ENCODE measurements around the gene RNF135. TPM values are rescaled to one million over a fixed set of nuclear protein-coding genes. Genes with fewer than 3 reads are reported as not detected.
"Not testable (repeated sequence)": the region's sequence is repeated elsewhere in the genome, so short reads cannot be mapped to it uniquely, and the experiment has no call there.

Gene RNF135, protein sequence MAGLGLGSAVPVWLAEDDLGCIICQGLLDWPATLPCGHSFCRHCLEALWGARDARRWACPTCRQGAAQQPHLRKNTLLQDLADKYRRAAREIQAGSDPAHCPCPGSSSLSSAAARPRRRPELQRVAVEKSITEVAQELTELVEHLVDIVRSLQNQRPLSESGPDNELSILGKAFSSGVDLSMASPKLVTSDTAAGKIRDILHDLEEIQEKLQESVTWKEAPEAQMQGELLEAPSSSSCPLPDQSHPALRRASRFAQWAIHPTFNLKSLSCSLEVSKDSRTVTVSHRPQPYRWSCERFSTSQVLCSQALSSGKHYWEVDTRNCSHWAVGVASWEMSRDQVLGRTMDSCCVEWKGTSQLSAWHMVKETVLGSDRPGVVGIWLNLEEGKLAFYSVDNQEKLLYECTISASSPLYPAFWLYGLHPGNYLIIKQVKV
- 8.6 and 10.6 TPM in 2 replicates for total RNA-seq

DNA sequence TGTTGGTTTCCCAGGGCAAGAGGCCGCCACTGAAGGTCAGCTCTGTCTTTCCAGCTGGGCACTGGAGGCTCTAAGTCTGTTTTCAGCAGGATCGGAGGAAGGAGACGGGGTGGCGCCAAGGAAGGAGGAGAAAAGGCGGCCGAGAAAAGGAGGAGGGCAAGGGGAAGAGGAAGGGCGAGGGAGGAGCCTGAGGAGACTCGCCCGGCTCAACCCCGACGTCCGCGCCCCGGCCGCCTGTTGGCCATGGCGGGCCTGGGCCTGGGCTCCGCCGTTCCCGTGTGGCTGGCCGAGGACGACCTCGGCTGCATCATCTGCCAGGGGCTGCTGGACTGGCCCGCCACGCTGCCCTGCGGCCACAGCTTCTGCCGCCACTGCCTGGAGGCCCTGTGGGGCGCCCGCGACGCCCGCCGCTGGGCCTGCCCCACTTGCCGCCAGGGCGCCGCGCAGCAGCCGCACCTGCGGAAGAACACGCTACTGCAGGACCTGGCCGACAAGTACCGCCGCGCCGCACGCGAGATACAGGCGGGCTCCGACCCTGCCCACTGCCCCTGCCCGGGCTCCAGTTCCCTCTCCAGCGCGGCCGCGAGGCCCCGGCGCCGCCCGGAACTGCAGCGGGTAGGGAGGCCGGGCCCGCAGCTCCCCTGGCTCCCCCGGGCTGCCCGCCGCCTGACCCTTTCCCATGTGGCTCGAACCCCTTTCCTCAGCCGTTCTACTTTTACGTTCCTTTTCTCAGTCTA, at the start of gene RNF135:
RNF135 (plus strand) TSS at position 209 of the 737 bp plus-strand sequence; CDS start at position 244, 35 bp downstream.
- peaks cover 20% of the 10 kb centered on the region for H3K36me3 Mint-ChIP-seq (ENCODE audit: low read depth)
- H3K9me3 Mint-ChIP-seq: peaks cover 4% of the 10 kb centered on the region
- intact Hi-C loops (cut with micrococcal nuclease): loop anchor here (1.0 to 10.0 kb wide), 5 partner anchors 37 to 1374 kb away; partner anchors contain the start of genes ATAD5, C17orf75 and TEFM
- H3K4me3 Mint-ChIP-seq: peak within 1 kb of the TSS; percentile 98
- peak within 1 kb of the TSS; percentile 96 for H3K27ac Mint-ChIP-seq
- H3K27me3 Mint-ChIP-seq (ENCODE audit: insufficient read depth): no peaks in the 10 kb centered on the region
- DNase-seq (ENCODE audit: low spot score): peak; percentile 62
- peaks cover 22% of the 10 kb centered on the region for H3K4me1 Mint-ChIP-seq (ENCODE audit: low read depth)

DNA sequence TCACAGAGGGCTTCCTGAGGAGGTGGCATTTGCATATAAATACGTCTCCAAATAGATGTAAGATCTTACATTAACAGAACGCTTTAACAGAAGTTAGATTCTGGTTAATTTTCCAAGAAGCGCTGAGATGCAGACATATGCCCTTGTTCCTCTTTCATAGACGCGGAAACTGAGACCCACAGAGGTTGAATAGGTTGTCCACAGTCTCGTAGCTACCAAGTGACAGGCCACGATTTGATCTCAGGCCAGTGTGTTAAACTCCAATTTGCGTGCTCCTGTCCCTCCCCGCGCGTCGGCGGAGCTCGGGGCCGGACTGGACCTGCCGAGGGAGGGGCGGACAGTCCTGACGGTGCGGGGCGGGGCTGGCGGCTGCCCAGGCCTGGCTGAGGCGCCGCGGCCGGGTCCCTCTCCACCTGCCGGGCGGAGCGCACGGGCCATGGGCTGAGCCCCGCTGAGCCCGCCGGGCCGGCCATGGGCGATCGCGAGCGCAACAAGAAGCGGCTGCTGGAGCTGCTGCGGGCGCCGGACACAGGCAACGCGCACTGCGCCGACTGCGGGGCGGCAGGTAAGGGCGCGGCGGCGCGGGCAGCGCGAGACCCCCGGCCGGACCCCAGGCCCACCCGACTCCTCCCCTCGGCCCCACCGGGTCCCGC, 49.2 kb upstream of the RNF135 start, which contains the start of gene ADAP2:
ADAP2 (plus strand) TSS at position 402 of the 653 bp plus-strand sequence; CDS start at position 472, 70 bp downstream.
- Mint-ChIP-seq H3K4me3 (peak within 1 kb of the TSS; percentile 60), H3K4me1 (ENCODE audit: low read depth) (peaks cover 12% of the 10 kb centered on the region), H3K27me3 (ENCODE audit: insufficient read depth) (peaks cover 51% of the 10 kb centered on the region), H3K36me3 (ENCODE audit: low read depth) (peaks cover 2% of the 10 kb centered on the region), H3K27ac (no peak within 1 kb of the TSS), H3K9me3 (no peaks in the 10 kb centered on the region)
- intact Hi-C loops (cut with micrococcal nuclease): no loop called here
- DNase-seq (ENCODE audit: low spot score): no peak

DNA sequence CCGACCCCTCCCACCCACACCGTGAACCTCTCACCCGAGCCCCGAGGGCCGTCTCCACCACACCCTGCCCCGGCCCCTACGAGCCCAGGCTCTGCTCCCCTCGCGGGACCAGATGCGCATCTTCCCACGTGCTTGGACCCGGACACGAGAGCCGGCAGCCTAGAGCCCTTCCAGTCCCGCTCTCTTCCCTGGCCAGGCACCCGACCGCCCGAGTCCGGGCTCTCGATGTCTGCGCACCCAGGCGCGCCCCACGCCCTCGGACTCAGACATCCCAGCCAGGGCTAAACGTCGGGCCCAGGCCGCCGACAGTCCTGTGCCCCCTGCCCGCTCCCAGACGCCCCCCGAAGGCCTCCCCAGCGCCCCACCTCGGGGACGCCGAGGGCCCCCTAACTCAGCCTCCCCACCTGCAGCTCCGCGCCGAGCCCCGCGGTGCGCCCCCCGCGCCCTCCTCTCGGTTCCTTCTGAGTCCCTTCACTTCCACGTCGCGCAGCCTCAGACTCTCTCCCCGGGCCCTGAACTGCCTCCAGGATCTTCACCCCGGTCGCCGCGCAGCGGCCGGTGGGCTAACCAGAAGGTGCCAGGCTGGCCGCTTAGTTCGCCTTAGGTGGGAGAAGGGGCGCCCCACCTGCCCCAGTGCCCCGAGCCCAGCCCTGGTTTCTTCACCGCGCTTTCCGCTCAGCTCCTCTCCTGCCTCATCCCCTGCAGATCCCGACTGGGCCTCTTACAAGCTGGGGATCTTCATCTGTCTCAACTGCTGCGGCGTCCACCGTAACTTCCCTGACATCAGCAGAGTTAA, 48.4 kb upstream of the RNF135 start:
- peaks cover 52% of the 10 kb centered on the region for H3K27me3 Mint-ChIP-seq (ENCODE audit: insufficient read depth)
- no peak overlapping the region for H3K27ac Mint-ChIP-seq
- H3K4me3 Mint-ChIP-seq: peak overlapping the region; percentile 52
- H3K36me3 Mint-ChIP-seq (ENCODE audit: low read depth): peaks cover 2% of the 10 kb centered on the region
- DNase-seq (ENCODE audit: low spot score): no peak
- no peaks in the 10 kb centered on the region for H3K9me3 Mint-ChIP-seq
- peaks cover 12% of the 10 kb centered on the region for H3K4me1 Mint-ChIP-seq (ENCODE audit: low read depth)
- intact Hi-C loops (cut with micrococcal nuclease): no loop called here

DNA sequence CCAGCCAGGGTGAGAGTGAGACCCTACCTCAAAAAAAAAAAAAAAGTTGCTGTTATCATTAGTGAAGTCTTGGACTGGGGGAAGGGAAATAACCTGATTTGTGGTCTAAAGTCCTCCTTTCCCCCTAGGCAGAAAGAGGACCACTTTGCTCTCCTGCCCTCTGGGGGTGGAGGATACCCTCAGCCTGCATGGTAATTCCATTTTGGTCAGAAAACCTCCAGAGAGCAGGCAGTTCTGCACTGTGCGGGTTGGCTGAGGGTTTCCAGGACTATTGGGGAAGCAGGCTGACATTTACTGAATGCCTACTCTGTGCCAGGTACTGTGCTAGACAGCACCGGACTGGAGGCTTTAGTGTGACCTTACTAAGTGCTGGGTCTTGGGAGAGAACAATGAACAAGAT, 46.5 kb upstream of the RNF135 start:
- Mint-ChIP-seq H3K27me3 (ENCODE audit: insufficient read depth) (peaks cover 52% of the 10 kb centered on the region), H3K27ac (no peak overlapping the region), H3K4me1 (ENCODE audit: low read depth) (peaks cover 12% of the 10 kb centered on the region), H3K36me3 (ENCODE audit: low read depth) (peaks cover 2% of the 10 kb centered on the region), H3K9me3 (no peaks in the 10 kb centered on the region), H3K4me3 (no peak overlapping the region)
- no peak for DNase-seq (ENCODE audit: low spot score)
- intact Hi-C loops (cut with micrococcal nuclease): no loop called here

DNA sequence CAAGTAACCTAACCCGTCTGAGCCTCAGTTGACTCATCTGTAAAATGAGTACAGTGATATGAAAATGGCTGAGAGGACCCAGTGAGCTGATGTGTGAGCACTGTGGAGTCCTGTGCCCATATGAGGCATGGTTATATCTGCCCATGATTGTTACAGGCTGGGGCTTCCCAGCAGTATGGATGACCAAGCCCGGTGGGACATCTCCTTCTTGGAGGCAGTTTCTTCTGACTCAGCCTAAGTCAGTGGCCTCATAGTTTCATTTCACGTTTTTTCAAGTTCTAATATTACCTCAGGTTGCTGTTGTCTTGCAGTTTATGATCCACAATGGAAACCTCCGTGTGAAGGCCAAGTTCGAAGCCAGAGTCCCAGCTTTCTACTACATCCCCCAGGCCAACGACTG, 44.3 kb upstream of the RNF135 start:
- H3K27me3 Mint-ChIP-seq (ENCODE audit: insufficient read depth): peaks cover 38% of the 10 kb centered on the region
- intact Hi-C loops (cut with micrococcal nuclease): no loop called here
- H3K4me1 Mint-ChIP-seq (ENCODE audit: low read depth): peaks cover 7% of the 10 kb centered on the region
- no peak for DNase-seq (ENCODE audit: low spot score)
- no peak overlapping the region for H3K27ac Mint-ChIP-seq
- no peaks in the 10 kb centered on the region for H3K9me3 Mint-ChIP-seq
- no peaks in the 10 kb centered on the region for H3K36me3 Mint-ChIP-seq (ENCODE audit: low read depth)
- H3K4me3 Mint-ChIP-seq: no peak overlapping the region

DNA sequence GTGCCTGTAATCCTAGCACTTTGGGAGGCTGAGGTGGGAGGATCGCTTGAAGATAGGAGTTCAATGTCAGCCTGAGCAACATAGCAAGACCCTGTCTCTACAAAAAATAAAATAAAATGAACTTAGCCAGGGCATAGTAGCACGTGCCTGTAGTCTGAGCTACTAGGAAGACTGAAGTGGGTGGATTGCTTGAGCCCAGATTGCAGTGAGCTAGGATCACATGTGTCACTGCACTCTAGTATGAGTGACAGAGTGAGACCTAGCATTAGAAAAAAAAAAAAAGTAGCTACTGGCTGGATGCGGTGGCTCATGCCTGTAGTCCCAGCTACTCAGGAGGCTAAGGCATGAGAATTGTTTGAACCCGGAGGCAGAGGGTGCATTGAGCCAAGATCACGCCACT, 43.1 kb upstream of the RNF135 start:
- Mint-ChIP-seq H3K27me3 (ENCODE audit: insufficient read depth) (peaks cover 32% of the 10 kb centered on the region), H3K9me3 (no peaks in the 10 kb centered on the region), H3K4me1 (ENCODE audit: low read depth) (peaks cover 3% of the 10 kb centered on the region), H3K27ac (no peak overlapping the region), H3K4me3 (no peak overlapping the region), H3K36me3 (ENCODE audit: low read depth) (no peaks in the 10 kb centered on the region)
- intact Hi-C loops (cut with micrococcal nuclease): no loop called here
- no peak for DNase-seq (ENCODE audit: low spot score)

DNA sequence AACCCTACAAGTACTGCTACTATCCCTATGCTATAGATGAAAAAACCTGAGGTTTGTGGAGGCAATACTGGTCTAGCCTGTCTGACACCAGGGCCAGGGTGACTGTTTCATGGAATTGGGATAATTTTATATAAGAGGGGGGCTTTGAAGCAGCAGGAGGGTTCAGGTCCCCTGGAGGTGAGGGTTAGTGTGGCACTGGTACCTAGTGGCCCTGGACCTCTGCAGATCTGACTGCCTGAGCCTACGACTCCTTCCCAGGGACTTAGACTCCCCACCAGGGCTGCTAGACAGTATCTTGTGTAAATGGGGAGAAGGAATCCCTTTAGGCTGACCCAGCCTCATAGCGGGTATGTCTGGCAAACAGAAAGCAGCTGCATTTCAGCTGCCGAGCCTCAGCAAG, 42.3 kb upstream of the RNF135 start:
- Mint-ChIP-seq H3K9me3 (no peaks in the 10 kb centered on the region), H3K4me1 (ENCODE audit: low read depth) (no peaks in the 10 kb centered on the region), H3K4me3 (no peak overlapping the region), H3K36me3 (ENCODE audit: low read depth) (no peaks in the 10 kb centered on the region), H3K27me3 (ENCODE audit: insufficient read depth) (peaks cover 24% of the 10 kb centered on the region), H3K27ac (no peak overlapping the region)
- intact Hi-C loops (cut with micrococcal nuclease): no loop called here
- no peak for DNase-seq (ENCODE audit: low spot score)

DNA sequence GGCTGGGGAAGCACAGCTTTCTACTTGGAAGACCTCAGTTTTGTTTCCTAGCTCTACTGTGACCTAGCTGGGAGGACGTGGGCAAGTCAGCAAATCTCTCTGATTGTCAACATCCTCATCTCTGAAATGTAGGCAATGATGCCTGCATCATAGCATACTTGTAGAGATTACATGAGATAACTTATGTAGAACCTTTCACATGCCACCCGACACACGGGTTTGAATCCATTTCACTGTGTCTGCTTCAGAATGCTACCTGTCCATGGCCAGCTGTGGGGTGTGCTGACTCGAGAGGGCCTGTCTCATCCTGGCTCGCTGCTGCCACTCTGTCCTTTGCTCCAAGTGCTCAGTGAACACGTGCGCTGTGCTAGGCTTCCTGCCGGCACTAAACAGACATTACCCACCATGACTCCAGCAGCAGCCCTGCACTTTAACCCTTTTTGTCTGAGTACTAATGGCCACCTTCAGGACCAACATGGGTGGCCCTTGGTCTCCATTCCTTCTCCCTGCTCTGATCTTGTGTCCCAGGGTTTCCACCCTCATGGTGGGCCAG, 41.7 kb upstream of the RNF135 start:
- H3K36me3 Mint-ChIP-seq (ENCODE audit: low read depth): no peaks in the 10 kb centered on the region

DNA sequence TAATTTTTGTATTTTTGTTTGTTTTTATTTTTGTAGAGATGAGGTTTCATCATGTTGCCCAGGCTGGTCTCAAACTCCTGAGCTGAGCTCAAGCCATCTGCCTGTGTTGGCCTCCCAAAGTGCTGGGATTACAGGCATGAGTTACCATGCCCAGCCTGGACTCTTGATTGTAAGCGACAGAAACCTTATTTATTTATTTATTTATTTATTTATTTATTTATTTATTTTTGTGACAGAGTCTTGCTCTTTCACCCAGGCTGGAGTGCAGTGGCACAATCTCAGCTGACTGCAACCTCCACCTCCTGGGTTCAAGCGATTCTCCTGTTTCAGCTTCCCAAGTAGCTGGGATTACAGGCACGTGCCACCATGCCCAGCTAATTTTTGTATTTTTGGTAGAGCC, 41.0 kb upstream of the RNF135 start:
- peaks cover 12% of the 10 kb centered on the region for H3K27me3 Mint-ChIP-seq (ENCODE audit: insufficient read depth)
- DNase-seq (ENCODE audit: low spot score); H3K27ac Mint-ChIP-seq; H3K9me3 Mint-ChIP-seq; H3K36me3 Mint-ChIP-seq (ENCODE audit: low read depth); H3K4me1 Mint-ChIP-seq (ENCODE audit: low read depth); intact Hi-C loops (cut with micrococcal nuclease); H3K4me3 Mint-ChIP-seq: not testable (repeated sequence)

More for the DNA sequence above, 41.7 kb upstream of the RNF135 start:
- Mint-ChIP-seq H3K27me3 (ENCODE audit: insufficient read depth) (peaks cover 18% of the 10 kb centered on the region), H3K4me3 (no peak overlapping the region), H3K9me3 (no peaks in the 10 kb centered on the region), H3K4me1 (ENCODE audit: low read depth) (no peaks in the 10 kb centered on the region), H3K27ac (no peak overlapping the region)
- intact Hi-C loops (cut with micrococcal nuclease): no loop called here
- no peak for DNase-seq (ENCODE audit: low spot score)

DNA sequence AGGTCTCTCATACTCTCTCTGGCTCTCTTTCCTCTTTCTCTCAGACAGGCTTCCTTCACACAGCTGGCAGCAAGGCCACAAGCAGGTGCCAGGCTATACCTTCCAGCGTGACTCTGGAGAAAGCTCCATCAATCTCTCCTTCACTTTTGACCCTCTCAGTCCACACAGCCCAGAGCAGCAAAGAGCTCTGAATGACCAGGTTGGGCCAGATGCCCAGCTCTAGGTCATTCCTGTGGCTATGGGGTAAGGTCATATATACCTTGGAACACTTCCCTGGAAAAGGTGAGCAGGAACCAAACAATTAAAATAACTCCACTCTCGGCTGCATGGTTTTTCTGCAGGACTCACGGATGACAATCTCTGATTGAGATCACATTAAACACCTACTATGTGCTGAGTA, 40.3 kb upstream of the RNF135 start:
- Mint-ChIP-seq H3K4me1 (ENCODE audit: low read depth) (no peaks in the 10 kb centered on the region), H3K4me3 (no peak overlapping the region), H3K36me3 (ENCODE audit: low read depth) (no peaks in the 10 kb centered on the region), H3K9me3 (no peaks in the 10 kb centered on the region), H3K27me3 (ENCODE audit: insufficient read depth) (peaks cover 10% of the 10 kb centered on the region), H3K27ac (no peak overlapping the region)
- DNase-seq (ENCODE audit: low spot score): no peak
- intact Hi-C loops (cut with micrococcal nuclease): no loop called here

DNA sequence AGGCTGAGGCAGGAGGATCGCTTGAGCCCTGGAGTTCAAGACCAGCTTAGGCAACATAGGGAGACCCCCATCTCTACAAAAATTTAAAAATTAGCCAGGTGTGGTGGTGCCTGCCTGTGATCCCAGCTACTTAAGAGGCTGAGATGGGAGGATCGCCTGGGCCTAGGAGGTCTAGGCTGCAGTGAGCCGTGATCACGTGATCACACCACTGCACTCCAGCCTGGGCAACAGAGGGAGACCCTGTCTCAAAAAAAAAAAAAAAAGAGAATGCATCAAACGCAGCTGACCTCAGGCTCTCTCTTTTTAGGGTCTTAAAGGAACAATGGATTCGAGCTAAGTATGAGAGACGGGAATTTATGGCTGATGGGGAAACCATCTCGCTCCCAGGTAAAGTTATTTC, 39.3 kb upstream of the RNF135 start:
- H3K36me3 Mint-ChIP-seq (ENCODE audit: low read depth); H3K27me3 Mint-ChIP-seq (ENCODE audit: insufficient read depth); H3K4me3 Mint-ChIP-seq; DNase-seq (ENCODE audit: low spot score); intact Hi-C loops (cut with micrococcal nuclease); H3K9me3 Mint-ChIP-seq; H3K4me1 Mint-ChIP-seq (ENCODE audit: low read depth); H3K27ac Mint-ChIP-seq: not testable (repeated sequence)

DNA sequence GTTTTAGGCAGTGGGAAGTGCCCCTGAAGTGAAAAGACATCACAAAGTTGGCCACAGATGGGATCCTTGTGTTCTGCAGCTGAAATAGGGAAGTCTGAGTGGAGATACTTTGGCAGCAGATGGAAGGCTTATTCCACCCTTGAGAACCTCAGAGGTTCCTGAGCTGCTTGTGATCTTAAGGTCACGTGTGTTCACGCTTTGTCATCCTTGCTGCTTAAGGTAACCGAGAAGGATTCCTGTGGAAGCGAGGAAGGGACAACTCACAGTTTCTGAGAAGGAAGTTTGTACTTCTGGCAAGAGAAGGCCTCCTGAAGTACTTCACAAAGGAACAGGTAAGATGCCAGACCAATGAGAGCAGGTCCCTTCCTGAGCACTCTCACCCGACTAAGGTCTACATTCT, 36.9 kb upstream of the RNF135 start:
- intact Hi-C loops (cut with micrococcal nuclease): no loop called here
- Mint-ChIP-seq H3K27me3 (ENCODE audit: insufficient read depth) (no peaks in the 10 kb centered on the region), H3K4me1 (ENCODE audit: low read depth) (peaks cover 9% of the 10 kb centered on the region), H3K27ac (no peak overlapping the region), H3K9me3 (no peaks in the 10 kb centered on the region), H3K4me3 (no peak overlapping the region), H3K36me3 (ENCODE audit: low read depth) (no peaks in the 10 kb centered on the region)
- DNase-seq (ENCODE audit: low spot score): no peak

Data from activated T-helper 1 cell treated with anti-CD3 and anti-CD28 coated beads, Interleukin-12 subunit alpha, Interleukin-12 subunit beta, Interleukin-2, Interleukin-4 antibody, amounts not matched to agents 30 ng/mL and 10 ng/mL and 1 ng/mL, durations not matched to agents 14 hours and 24 hours and 36 hours (primary cell).